Measurements from ENCODE around the gene PLS3. TPM values are rescaled to one million over a fixed set of nuclear protein-coding genes. Genes with fewer than 3 reads are reported as not detected.

Gene PLS3
- total and polyA plus RNA-seq, 9 of the 15 experiments (the other 6 are each of a cell fraction or from before 2014, with no cell fraction given), result 0.03 to 0.42 (median 0.03) TPM; not detected in 4

DNA sequence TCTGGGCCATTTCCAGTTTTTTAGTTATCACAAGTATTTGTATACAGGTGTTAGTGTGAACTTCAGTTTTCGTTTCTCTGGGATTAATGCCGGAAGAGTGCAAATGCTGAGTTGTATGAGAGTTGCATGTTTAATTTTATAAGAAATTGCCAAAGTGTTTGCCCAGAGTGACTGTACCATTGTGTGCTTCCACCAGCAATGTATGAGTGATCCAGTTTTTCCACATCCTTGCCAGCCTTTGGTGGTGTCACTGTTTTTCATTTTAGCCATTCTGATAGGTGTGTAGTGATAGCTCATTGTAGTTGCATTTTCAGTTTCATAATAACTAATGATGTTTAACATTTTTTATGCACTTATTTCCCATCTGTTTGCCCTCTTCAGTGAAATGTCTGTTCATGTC, 18.4 kb downstream of the PLS3 start:
- BruUV-seq (replicated peaks), result no TSS peak
- 0% methylated on average over 2 of the region's 2 CpGs for whole genome bisulfite sequencing (ENCODE audit: insufficient coverage, low coverage, missing lambda C conversion rate)
- no peaks in the 10 kb centered on the region for H3K4me1 ChIP-seq (replicated peaks in 1 of 2; ENCODE audit: control insufficient read depth in 2 of 2, insufficient read depth in 2 of 2, low read length in 2 of 2)
- no peaks in the 10 kb centered on the region for H3K36me3 ChIP-seq (ENCODE audit: control insufficient read depth, insufficient read depth, low read length)
- FAIRE-seq (no peak), ATAC-seq (no peak), DNase-seq (ENCODE audit: extremely low read depth in 1 of 4, low spot score in 3 of 4) (no peak)
- no peak overlapping the region for H3K27ac ChIP-seq (ENCODE audit: extremely low read depth, low read depth, low read length)
- H3K79me2 ChIP-seq (ENCODE audit: control insufficient read depth, insufficient read depth, low read length), result no peaks in the 10 kb centered on the region
- no peak overlapping the region for H2AFZ ChIP-seq (ENCODE audit: low read depth, low read length)
- ChIA-PET POLR2A (no interaction called here), CTCF (ENCODE audit: low intra/inter-chr PET ratio) (no interaction called here)
- H3K9ac ChIP-seq (ENCODE audit: insufficient read depth in 1 of 2, low read depth in 2 of 2, low read length in 2 of 2), result no peak overlapping the region
- no peaks in the 10 kb centered on the region for H4K20me1 ChIP-seq (replicated peaks; ENCODE audit: control insufficient read depth, insufficient read depth, low read length)
- no peak overlapping the region for H3K4me2 ChIP-seq (ENCODE audit: insufficient read depth, low read length)
- intact Hi-C loops (cut with micrococcal nuclease), result no loop called here
- in situ Hi-C loops (cut with MboI), result no loop called here
- no peak overlapping the region for H3K4me3 ChIP-seq
- H3K27me3 ChIP-seq (ENCODE audit: control insufficient read depth in 2 of 2, insufficient read depth in 2 of 2, low read length in 2 of 2), result no peaks in the 10 kb centered on the region
- no peaks in the 10 kb centered on the region for H3K9me1 ChIP-seq (ENCODE audit: control insufficient read depth, insufficient read depth, low read length)
- TF ChIP-seq, protein P1, sequence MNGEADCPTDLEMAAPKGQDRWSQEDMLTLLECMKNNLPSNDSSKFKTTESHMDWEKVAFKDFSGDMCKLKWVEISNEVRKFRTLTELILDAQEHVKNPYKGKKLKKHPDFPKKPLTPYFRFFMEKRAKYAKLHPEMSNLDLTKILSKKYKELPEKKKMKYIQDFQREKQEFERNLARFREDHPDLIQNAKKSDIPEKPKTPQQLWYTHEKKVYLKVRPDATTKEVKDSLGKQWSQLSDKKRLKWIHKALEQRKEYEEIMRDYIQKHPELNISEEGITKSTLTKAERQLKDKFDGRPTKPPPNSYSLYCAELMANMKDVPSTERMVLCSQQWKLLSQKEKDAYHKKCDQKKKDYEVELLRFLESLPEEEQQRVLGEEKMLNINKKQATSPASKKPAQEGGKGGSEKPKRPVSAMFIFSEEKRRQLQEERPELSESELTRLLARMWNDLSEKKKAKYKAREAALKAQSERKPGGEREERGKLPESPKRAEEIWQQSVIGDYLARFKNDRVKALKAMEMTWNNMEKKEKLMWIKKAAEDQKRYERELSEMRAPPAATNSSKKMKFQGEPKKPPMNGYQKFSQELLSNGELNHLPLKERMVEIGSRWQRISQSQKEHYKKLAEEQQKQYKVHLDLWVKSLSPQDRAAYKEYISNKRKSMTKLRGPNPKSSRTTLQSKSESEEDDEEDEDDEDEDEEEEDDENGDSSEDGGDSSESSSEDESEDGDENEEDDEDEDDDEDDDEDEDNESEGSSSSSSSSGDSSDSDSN (IDR thresholded peaks at IDR 0.05; ENCODE audit: borderline replicate concordance in 1 of 2, low read depth in 2 of 2, low read length in 2 of 2), result no peak
- TF ChIP-seq DIDO1 (tag; IDR thresholded peaks at IDR 0.05; ENCODE audit: low read depth) (no peak), TCF7 (IDR thresholded peaks at IDR 0.05; ENCODE audit: borderline replicate concordance) (no peak), YBX1 (IDR thresholded peaks at IDR 0.05) (no peak), ZEB2 (IDR thresholded peaks at IDR 0.05) (no peak), KLF13 (tag; IDR thresholded peaks at IDR 0.05; ENCODE audit: borderline replicate concordance, low read depth) (no peak)
- TF ChIP-seq, protein P2, sequence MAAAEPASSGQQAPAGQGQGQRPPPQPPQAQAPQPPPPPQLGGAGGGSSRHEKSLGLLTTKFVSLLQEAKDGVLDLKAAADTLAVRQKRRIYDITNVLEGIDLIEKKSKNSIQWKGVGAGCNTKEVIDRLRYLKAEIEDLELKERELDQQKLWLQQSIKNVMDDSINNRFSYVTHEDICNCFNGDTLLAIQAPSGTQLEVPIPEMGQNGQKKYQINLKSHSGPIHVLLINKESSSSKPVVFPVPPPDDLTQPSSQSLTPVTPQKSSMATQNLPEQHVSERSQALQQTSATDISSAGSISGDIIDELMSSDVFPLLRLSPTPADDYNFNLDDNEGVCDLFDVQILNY (CRISPR knock-in tag; IDR thresholded peaks at IDR 0.05), result no peak
- TF ChIP-seq, protein P3, sequence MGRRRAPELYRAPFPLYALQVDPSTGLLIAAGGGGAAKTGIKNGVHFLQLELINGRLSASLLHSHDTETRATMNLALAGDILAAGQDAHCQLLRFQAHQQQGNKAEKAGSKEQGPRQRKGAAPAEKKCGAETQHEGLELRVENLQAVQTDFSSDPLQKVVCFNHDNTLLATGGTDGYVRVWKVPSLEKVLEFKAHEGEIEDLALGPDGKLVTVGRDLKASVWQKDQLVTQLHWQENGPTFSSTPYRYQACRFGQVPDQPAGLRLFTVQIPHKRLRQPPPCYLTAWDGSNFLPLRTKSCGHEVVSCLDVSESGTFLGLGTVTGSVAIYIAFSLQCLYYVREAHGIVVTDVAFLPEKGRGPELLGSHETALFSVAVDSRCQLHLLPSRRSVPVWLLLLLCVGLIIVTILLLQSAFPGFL (CRISPR knock-in tag; IDR thresholded peaks at IDR 0.05), result no peak
- TF ChIP-seq, protein P4, sequence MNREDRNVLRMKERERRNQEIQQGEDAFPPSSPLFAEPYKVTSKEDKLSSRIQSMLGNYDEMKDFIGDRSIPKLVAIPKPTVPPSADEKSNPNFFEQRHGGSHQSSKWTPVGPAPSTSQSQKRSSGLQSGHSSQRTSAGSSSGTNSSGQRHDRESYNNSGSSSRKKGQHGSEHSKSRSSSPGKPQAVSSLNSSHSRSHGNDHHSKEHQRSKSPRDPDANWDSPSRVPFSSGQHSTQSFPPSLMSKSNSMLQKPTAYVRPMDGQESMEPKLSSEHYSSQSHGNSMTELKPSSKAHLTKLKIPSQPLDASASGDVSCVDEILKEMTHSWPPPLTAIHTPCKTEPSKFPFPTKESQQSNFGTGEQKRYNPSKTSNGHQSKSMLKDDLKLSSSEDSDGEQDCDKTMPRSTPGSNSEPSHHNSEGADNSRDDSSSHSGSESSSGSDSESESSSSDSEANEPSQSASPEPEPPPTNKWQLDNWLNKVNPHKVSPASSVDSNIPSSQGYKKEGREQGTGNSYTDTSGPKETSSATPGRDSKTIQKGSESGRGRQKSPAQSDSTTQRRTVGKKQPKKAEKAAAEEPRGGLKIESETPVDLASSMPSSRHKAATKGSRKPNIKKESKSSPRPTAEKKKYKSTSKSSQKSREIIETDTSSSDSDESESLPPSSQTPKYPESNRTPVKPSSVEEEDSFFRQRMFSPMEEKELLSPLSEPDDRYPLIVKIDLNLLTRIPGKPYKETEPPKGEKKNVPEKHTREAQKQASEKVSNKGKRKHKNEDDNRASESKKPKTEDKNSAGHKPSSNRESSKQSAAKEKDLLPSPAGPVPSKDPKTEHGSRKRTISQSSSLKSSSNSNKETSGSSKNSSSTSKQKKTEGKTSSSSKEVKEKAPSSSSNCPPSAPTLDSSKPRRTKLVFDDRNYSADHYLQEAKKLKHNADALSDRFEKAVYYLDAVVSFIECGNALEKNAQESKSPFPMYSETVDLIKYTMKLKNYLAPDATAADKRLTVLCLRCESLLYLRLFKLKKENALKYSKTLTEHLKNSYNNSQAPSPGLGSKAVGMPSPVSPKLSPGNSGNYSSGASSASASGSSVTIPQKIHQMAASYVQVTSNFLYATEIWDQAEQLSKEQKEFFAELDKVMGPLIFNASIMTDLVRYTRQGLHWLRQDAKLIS (CRISPR knock-in tag; IDR thresholded peaks at IDR 0.05), result no peak
- no peaks in the 10 kb centered on the region for H3K9me3 ChIP-seq (replicated peaks; ENCODE audit: control insufficient read depth, insufficient read depth, low read depth, low read length)
